WTC11 (cell line): ENCODE results near the gene BRMS1.

ENCODE experiments used
- ESRRA ChIP-seq: sonication (generic); formaldehyde crosslinking; IDR thresholded peaks from 2 replicates; pipeline ENCODE4 v1.8.1; 2022; ENCODE audit warnings: mild to moderate bottlenecking, missing genetic modification reagents, borderline replicate concordance
- MAX ChIP-seq: sonication (generic); formaldehyde crosslinking; IDR thresholded peaks from 2 replicates; pipeline ENCODE4 v1.8.0; 2022; ENCODE audit warnings: mild to moderate bottlenecking, missing genetic modification reagents
- NR1H2 ChIP-seq: sonication (generic); formaldehyde crosslinking; IDR thresholded peaks from 2 replicates; pipeline ENCODE4 v1.9.0; 2021; ENCODE audit warnings: mild to moderate bottlenecking, moderate library complexity, missing genetic modification reagents
- SOX15 ChIP-seq: fragments of 250-450 bp; sonication (Bioruptor Pico); IDR thresholded peaks from 2 replicates; pipeline ENCODE4 v1.9.0; 2021; ENCODE audit warnings: mild to moderate bottlenecking
- TEAD4 ChIP-seq: sonication (generic); formaldehyde crosslinking; IDR thresholded peaks from 2 replicates; pipeline ENCODE4 v1.8.0; 2022; ENCODE audit warnings: mild to moderate bottlenecking, missing genetic modification reagents
- USF2 ChIP-seq: sonication (generic); formaldehyde crosslinking; IDR thresholded peaks from 2 replicates; pipeline ENCODE4 v1.8.1; 2023; ENCODE audit warnings: mild to moderate bottlenecking, missing genetic modification reagents, moderate library complexity
- TF ChIP-seq, protein P1 (sequence below): fragments of 200-600 bp; IDR thresholded peaks from 2 replicates; pipeline ENCODE4 v1.8.0; 2022; ENCODE audit warnings: antibody characterized with exemption

GRCh38 chr11:66327171-66328030 lies 17.5 kb downstream of the BRMS1 start:
- TF ChIP-seq MAX (no peak), USF2 (CRISPR knock-in tag) (no peak), SOX15 (CRISPR knock-in tag) (no peak), ESRRA (CRISPR knock-in tag) (no peak), NR1H2 (CRISPR knock-in tag) (no peak), TEAD4 (CRISPR knock-in tag) (no peak)
- TF ChIP-seq, protein P1, sequence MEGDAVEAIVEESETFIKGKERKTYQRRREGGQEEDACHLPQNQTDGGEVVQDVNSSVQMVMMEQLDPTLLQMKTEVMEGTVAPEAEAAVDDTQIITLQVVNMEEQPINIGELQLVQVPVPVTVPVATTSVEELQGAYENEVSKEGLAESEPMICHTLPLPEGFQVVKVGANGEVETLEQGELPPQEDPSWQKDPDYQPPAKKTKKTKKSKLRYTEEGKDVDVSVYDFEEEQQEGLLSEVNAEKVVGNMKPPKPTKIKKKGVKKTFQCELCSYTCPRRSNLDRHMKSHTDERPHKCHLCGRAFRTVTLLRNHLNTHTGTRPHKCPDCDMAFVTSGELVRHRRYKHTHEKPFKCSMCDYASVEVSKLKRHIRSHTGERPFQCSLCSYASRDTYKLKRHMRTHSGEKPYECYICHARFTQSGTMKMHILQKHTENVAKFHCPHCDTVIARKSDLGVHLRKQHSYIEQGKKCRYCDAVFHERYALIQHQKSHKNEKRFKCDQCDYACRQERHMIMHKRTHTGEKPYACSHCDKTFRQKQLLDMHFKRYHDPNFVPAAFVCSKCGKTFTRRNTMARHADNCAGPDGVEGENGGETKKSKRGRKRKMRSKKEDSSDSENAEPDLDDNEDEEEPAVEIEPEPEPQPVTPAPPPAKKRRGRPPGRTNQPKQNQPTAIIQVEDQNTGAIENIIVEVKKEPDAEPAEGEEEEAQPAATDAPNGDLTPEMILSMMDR, result no peak
